ENCODE measurements around the gene TSPAN14. TPM values are rescaled to one million over a fixed set of nuclear protein-coding genes. Genes with fewer than 3 reads are reported as not detected.
A peak's percentile ranks its signal among the peaks of the same experiment; 100 is the strongest.

Gene TSPAN14
- total RNA-seq, 2 donors from 2014 or later, result 83.5 to 91.7 TPM

DNA sequence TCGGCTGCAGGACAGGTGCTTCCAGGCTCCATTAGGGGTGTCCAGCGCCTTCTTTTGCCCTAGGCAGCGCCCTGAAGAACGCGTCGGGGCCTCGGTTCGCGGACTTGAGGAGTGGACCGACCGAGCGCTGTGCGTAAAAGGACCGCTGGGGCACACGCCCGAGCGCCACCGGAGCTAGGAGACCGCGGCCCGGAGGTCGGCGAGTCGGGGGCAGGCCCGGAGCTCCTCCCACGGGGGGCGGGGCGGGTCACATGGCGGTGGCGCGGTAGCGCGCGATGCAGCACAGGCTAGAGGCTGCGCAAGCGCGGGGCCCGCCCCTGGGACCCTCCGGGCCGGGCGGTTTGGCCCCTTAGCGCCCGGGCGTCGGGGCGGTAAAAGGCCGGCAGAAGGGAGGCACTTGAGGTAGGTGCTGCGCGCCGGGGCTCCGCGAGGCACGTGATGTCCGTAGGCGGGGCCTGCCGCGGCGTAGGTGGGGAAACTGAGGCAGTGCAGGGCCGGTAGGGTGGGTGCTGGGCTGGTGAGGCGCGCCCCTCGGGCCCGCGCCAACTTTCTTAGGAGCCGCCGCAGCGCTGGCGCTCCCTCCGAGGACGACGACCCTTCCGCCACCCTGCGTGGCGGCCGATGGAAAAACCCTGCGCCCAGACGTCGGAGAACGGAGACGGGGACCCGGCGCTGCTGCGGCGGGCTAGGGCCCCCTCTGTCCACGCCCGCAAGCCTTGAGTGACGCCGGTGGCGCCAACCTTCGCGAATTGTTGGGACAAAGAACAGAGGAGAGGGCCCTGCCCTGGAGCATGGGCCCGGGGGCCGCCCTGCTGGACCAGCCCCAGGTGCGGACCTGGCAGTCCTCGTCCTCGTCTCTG lies 45.6 kb upstream of the TSPAN14 start, which contains the start of gene PRXL2A:
PRXL2A (plus strand) TSS at position 310 of the 860 bp plus-strand sequence. CDS start 11,917 bp downstream, outside the sequence.
- no peaks in the 10 kb centered on the region for H3K27me3 ChIP-seq
- DNase-seq, result peak; percentile 91
- peaks cover 19% of the 10 kb centered on the region for H3K4me1 ChIP-seq
- intact Hi-C loops (cut with DNase I), result no loop called here
- H3K9me3 ChIP-seq, result no peaks in the 10 kb centered on the region
- peak within 1 kb of the TSS; percentile 82 for H3K4me3 ChIP-seq
- H3K36me3 ChIP-seq, result no peaks in the 10 kb centered on the region
- H3K27ac ChIP-seq, result peak within 1 kb of the TSS; percentile 69
- TF ChIP-seq CTCF (IDR thresholded peaks at IDR 0.05), result no peak
- H3K9ac ChIP-seq (ENCODE audit: low read depth in 2 of 2, low read length in 2 of 2), result peak within 1 kb of the TSS; percentile 83 to 92

- no peak for TF ChIP-seq CTCF (IDR thresholded peaks at IDR 0.05)
- peak; percentile 52 for DNase-seq
- Histone ChIP-seq H3K36me3 (no peaks in the 10 kb centered on the region), H3K9ac (ENCODE audit: low read depth in 2 of 2, low read length in 2 of 2) (peak overlapping the region; percentile 83 to 92), H3K27ac (peak overlapping the region; percentile 69), H3K4me3 (peak overlapping the region; percentile 82), H3K27me3 (no peaks in the 10 kb centered on the region), H3K4me1 (peaks cover 26% of the 10 kb centered on the region), H3K9me3 (no peaks in the 10 kb centered on the region)
- intact Hi-C loops (cut with DNase I), result no loop called here
Observed at GRCh38 chr10:80409121-80409520, 45.0 kb upstream of the TSPAN14 start.

GRCh38 chr10:80410122-80410521 lies 44.0 kb upstream of the TSPAN14 start:
- Histone ChIP-seq H3K9ac (ENCODE audit: low read depth in 2 of 2, low read length in 2 of 2) (peak overlapping the region in 1 of 2 donors; percentile 83), H3K4me3 (no peak overlapping the region), H3K9me3 (no peaks in the 10 kb centered on the region), H3K36me3 (no peaks in the 10 kb centered on the region), H3K27me3 (no peaks in the 10 kb centered on the region), H3K27ac (peak overlapping the region; percentile 69), H3K4me1 (peaks cover 30% of the 10 kb centered on the region)
- no peak for TF ChIP-seq CTCF (IDR thresholded peaks at IDR 0.05)
- DNase-seq, result peak; percentile 71
- intact Hi-C loops (cut with DNase I), result no loop called here

DNA sequence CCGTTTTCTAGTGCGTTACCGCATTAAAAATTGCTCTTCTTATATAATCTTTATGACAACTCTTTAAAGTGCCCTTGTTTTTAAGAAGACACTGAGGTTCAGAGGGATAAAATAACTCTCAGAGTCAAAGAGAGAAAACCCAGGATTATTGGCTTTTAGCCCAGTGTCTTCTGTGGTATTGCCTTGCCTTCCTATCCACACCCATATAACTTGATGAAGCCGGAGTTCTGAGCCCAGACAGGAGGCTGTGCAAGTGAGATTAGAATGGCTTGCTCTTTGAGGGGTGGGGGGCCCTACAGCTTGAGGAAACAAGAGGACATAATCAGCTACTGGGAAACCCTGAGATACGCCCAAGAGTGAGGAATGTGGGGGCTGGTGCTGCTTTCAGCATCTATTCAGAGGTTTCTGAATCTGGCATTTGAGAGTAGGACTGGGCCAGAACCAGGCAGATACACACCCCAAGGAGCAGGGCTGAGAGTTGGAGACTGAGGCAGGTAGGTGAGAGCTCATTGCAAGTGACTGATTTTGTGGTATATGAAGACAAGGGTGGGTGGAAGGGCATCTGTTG lies 43.4 kb upstream of the TSPAN14 start:
- H3K27ac ChIP-seq, result peak overlapping the region; percentile 69
- intact Hi-C loops (cut with DNase I), result no loop called here
- H3K9ac ChIP-seq (ENCODE audit: low read depth in 2 of 2, low read length in 2 of 2), result peak overlapping the region in 1 of 2 donors; percentile 83
- DNase-seq, result peak; percentile 61
- no peak overlapping the region for H3K4me3 ChIP-seq
- no peak for TF ChIP-seq CTCF (IDR thresholded peaks at IDR 0.05)
- H3K27me3 ChIP-seq, result no peaks in the 10 kb centered on the region
- no peaks in the 10 kb centered on the region for H3K36me3 ChIP-seq
- H3K4me1 ChIP-seq, result peaks cover 36% of the 10 kb centered on the region
- no peaks in the 10 kb centered on the region for H3K9me3 ChIP-seq

DNA sequence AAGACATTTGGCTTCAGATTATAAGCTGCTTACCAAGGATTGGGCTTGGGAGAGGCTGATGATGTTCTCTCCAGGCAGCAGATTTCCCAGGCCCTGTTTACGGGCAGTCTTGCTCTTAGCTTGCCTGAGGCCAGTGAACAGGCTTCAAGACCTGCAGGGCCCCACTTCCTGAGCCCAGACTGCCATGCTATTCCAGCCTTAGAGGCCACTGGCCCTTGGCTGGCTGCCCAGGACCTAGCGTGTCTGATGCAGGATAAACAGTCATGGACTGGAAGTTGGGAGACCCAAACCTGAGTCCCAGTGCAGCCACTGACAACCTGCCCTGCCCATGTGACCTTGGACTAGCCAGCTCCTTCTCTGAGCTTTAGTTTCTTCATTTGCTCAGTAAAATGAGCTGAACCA lies 42.8 kb upstream of the TSPAN14 start:
- H3K27ac ChIP-seq, result peak overlapping the region; percentile 69
- H3K27me3 ChIP-seq, result no peaks in the 10 kb centered on the region
- peak overlapping the region in 1 of 2 donors; percentile 83 for H3K9ac ChIP-seq (ENCODE audit: low read depth in 2 of 2, low read length in 2 of 2)
- no peaks in the 10 kb centered on the region for H3K9me3 ChIP-seq
- no peaks in the 10 kb centered on the region for H3K36me3 ChIP-seq
- H3K4me3 ChIP-seq, result no peak overlapping the region
- TF ChIP-seq CTCF (IDR thresholded peaks at IDR 0.05), result no peak
- intact Hi-C loops (cut with DNase I), result no loop called here
- H3K4me1 ChIP-seq, result peaks cover 40% of the 10 kb centered on the region
- DNase-seq, result peak; percentile 53

Measured in colonic mucosa (tissue), 4 donors.